ENCODE measurements around the gene GRIN2A. TPM values are rescaled to one million over a fixed set of nuclear protein-coding genes. Genes with fewer than 3 reads are reported as not detected.

The GRIN2A gene
- polyA plus RNA-seq, 1 donor (not counting 4 experiments of a cell fraction or from before 2014, with no cell fraction given) = 0.01 TPM

GRCh38 chr16:10154389-10154788, 27.8 kb downstream of the GRIN2A start:
- H3K27ac ChIP-seq (ENCODE audit: control insufficient read depth, insufficient read depth, low read length) = no peak overlapping the region
- no peak for DNase-seq (ENCODE audit: low read depth, low spot score)
- TF ChIP-seq CTCF (optimal IDR thresholded peaks at IDR 0.05 in 1 of 3, IDR thresholded peaks at IDR 0.05 in 1 of 3, conservative IDR thresholded peaks at IDR 0.05 in 1 of 3; ENCODE audit: extremely low read depth in 1 of 3, insufficient read depth in 2 of 3, low read length in 3 of 3) (no peak), EZH2 (IDR thresholded peaks at IDR 0.05; ENCODE audit: low read length) (no peak)
- no peaks in the 10 kb centered on the region for H3K27me3 ChIP-seq (ENCODE audit: control insufficient read depth, extremely low read depth, insufficient read depth, low read length)
- H2AFZ ChIP-seq (ENCODE audit: control insufficient read depth, low read length) = no peak overlapping the region
- no peaks in the 10 kb centered on the region for H3K4me1 ChIP-seq (ENCODE audit: control insufficient read depth, extremely low read depth, insufficient read depth, low read length)
- H3K9me3 ChIP-seq (ENCODE audit: control insufficient read depth, low read depth, low read length) = no peaks in the 10 kb centered on the region
- H3K4me3 ChIP-seq (ENCODE audit: control insufficient read depth in 2 of 3, extremely low read depth in 1 of 3, insufficient read depth in 2 of 3, low read depth in 1 of 3, low read length in 3 of 3) = no peak overlapping the region
- no peak for FAIRE-seq
- H3K9me1 ChIP-seq (ENCODE audit: control insufficient read depth, extremely low read depth, insufficient read depth, low read length) = no peaks in the 10 kb centered on the region
- no peaks in the 10 kb centered on the region for H3K79me2 ChIP-seq (ENCODE audit: control insufficient read depth, insufficient read depth, low read length)
- no peak overlapping the region for H3K4me2 ChIP-seq (ENCODE audit: control insufficient read depth, extremely low read depth, insufficient read depth, low read depth, low read length)
- H4K20me1 ChIP-seq (ENCODE audit: control insufficient read depth, extremely low read depth, insufficient read depth, low read length) = no peaks in the 10 kb centered on the region
- no peak overlapping the region for H3K9ac ChIP-seq (ENCODE audit: control insufficient read depth, extremely low read depth, insufficient read depth, low read length)
- dilution Hi-C loops (cut with MboI; ENCODE audit: extremely low pct_ligation_motif_present, low sequenced_read_pairs) = no loop called here
- H3K36me3 ChIP-seq (ENCODE audit: control insufficient read depth in 2 of 2, extremely low read depth in 1 of 2, insufficient read depth in 2 of 2, low read length in 2 of 2) = no peaks in the 10 kb centered on the region

- Histone ChIP-seq H3K9me3 (ENCODE audit: control insufficient read depth, low read depth, low read length) (no peaks in the 10 kb centered on the region), H3K4me2 (ENCODE audit: control insufficient read depth, extremely low read depth, insufficient read depth, low read depth, low read length) (no peak overlapping the region), H2AFZ (ENCODE audit: control insufficient read depth, low read length) (no peak overlapping the region), H3K27ac (ENCODE audit: control insufficient read depth, insufficient read depth, low read length) (no peak overlapping the region), H3K4me1 (ENCODE audit: control insufficient read depth, extremely low read depth, insufficient read depth, low read length) (no peaks in the 10 kb centered on the region), H4K20me1 (ENCODE audit: control insufficient read depth, extremely low read depth, insufficient read depth, low read length) (no peaks in the 10 kb centered on the region), H3K36me3 (ENCODE audit: control insufficient read depth in 2 of 2, extremely low read depth in 1 of 2, insufficient read depth in 2 of 2, low read length in 2 of 2) (no peaks in the 10 kb centered on the region), H3K9me1 (ENCODE audit: control insufficient read depth, extremely low read depth, insufficient read depth, low read length) (no peaks in the 10 kb centered on the region), H3K27me3 (ENCODE audit: control insufficient read depth, extremely low read depth, insufficient read depth, low read length) (no peaks in the 10 kb centered on the region), H3K4me3 (ENCODE audit: control insufficient read depth in 2 of 3, extremely low read depth in 1 of 3, insufficient read depth in 2 of 3, low read depth in 1 of 3, low read length in 3 of 3) (no peak overlapping the region), H3K9ac (ENCODE audit: control insufficient read depth, extremely low read depth, insufficient read depth, low read length) (no peak overlapping the region), H3K79me2 (ENCODE audit: control insufficient read depth, insufficient read depth, low read length) (no peaks in the 10 kb centered on the region)
- no peak for DNase-seq (ENCODE audit: low read depth, low spot score)
- dilution Hi-C loops (cut with MboI; ENCODE audit: extremely low pct_ligation_motif_present, low sequenced_read_pairs) = no loop called here
- FAIRE-seq = no peak
- TF ChIP-seq CTCF (optimal IDR thresholded peaks at IDR 0.05 in 1 of 3, IDR thresholded peaks at IDR 0.05 in 1 of 3, conservative IDR thresholded peaks at IDR 0.05 in 1 of 3; ENCODE audit: extremely low read depth in 1 of 3, insufficient read depth in 2 of 3, low read length in 3 of 3) (no peak), EZH2 (IDR thresholded peaks at IDR 0.05; ENCODE audit: low read length) (no peak)
Measured at GRCh38 chr16:10153985-10154384, 28.2 kb downstream of the GRIN2A start.

All from keratinocyte (primary cell).